Stimulated activated CD8-positive, alpha-beta memory T cell treated with anti-CD3 and anti-CD28 coated beads, Interleukin-2, amount 100 ng/mL, for 1 hour (primary cell): Measurements from ENCODE around the gene CAT.
"Not testable (repeated sequence)": the region's sequence is repeated elsewhere in the genome, so short reads cannot be mapped to it uniquely, and the experiment has no call there.

Experiments used
- DNase-seq, 2 donors: peaks; one replicate each; pipeline ENCODE4 v3.0.0-alpha.2; 2020; ENCODE audit warnings: low read depth in 2 of 2

CAT gene

GRCh38 chr11:34438529-34439507, at the start of gene CAT:
Gene CAT, plus strand, starts transcription at chr11:34438934. Its CDS starts 80 bp downstream, at chr11:34439014.
- DNase-seq = peak; percentile 94 to 96

GRCh38 chr11:34394771-34395300, 43.9 kb upstream of the CAT start:
- no peak for DNase-seq

GRCh38 chr11:34395916-34396550, 42.7 kb upstream of the CAT start:
- DNase-seq = no peak

- no peak for DNase-seq
These were observed 41.6 kb upstream of the CAT start for GRCh38 chr11:34397120-34397519.

- DNase-seq = no peak
These were observed 40.9 kb upstream of the CAT start for GRCh38 chr11:34397811-34398210.

GRCh38 chr11:34403431-34403830, 35.3 kb upstream of the CAT start:
- DNase-seq = no peak

GRCh38 chr11:34404280-34404679, 34.5 kb upstream of the CAT start:
- DNase-seq = no peak

GRCh38 chr11:34405079-34405858, 33.5 kb upstream of the CAT start:
- DNase-seq = no peak

- no peak for DNase-seq
These were observed 32.3 kb upstream of the CAT start for GRCh38 chr11:34406413-34406812.

GRCh38 chr11:34407121-34407813, 31.5 kb upstream of the CAT start:
- no peak for DNase-seq

GRCh38 chr11:34408580-34409172, 30.1 kb upstream of the CAT start:
- DNase-seq = no peak

- no peak for DNase-seq
These were observed 27.6 kb upstream of the CAT start for GRCh38 chr11:34411111-34411510.

GRCh38 chr11:34411791-34412190, 26.9 kb upstream of the CAT start:
- DNase-seq = no peak

- no peak for DNase-seq
These were observed 25.5 kb upstream of the CAT start for GRCh38 chr11:34413263-34413662.

- DNase-seq = no peak
These were observed 23.2 kb upstream of the CAT start for GRCh38 chr11:34415538-34415937.

GRCh38 chr11:34416088-34416487, 22.6 kb upstream of the CAT start:
- no peak for DNase-seq

- no peak for DNase-seq
These were observed 22.0 kb upstream of the CAT start for GRCh38 chr11:34416766-34417165.

- no peak for DNase-seq
These were observed 21.5 kb upstream of the CAT start for GRCh38 chr11:34417202-34417601.

- DNase-seq = no peak
These were observed 19.6 kb upstream of the CAT start for GRCh38 chr11:34419158-34419557.

GRCh38 chr11:34423300-34423699, 15.4 kb upstream of the CAT start:
- DNase-seq = no peak

- DNase-seq = not testable (repeated sequence)
These were observed 13.9 kb upstream of the CAT start for GRCh38 chr11:34424826-34425225.
